ENCODE measurements around the gene MACROD1. TPM values are rescaled to one million over a fixed set of nuclear protein-coding genes. Genes with fewer than 3 reads are reported as not detected.
"Not testable (repeated sequence)": the region's sequence is repeated elsewhere in the genome, so short reads cannot be mapped to it uniquely, and the experiment has no call there.

The MACROD1 gene
- total and polyA plus RNA-seq, 10 donors: 5.1 to 20.3 (median 7.8) TPM

DNA sequence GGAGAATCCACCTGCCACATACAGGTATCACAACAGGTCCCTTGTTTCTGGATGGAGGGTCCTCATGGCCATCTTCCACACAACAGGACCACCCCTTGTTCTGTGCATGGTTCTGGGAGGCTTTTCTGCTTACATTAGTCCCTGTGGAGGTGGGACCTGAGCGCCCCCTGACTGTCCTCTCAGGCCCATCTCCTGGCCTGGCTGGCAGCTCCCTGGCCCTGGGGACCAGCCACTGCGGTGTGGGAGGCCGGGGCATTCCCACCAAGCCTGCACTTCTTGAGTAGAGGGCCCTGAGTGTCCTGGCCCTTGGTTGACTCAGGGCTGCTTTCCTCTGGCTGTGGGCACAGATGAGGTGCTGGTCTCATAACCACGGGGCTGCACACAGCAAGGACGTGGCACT is 186.5 kb downstream of the MACROD1 start:
- TF ChIP-seq POLR2A (IDR thresholded peaks at IDR 0.05): no peak
- TF ChIP-seq, protein P1, sequence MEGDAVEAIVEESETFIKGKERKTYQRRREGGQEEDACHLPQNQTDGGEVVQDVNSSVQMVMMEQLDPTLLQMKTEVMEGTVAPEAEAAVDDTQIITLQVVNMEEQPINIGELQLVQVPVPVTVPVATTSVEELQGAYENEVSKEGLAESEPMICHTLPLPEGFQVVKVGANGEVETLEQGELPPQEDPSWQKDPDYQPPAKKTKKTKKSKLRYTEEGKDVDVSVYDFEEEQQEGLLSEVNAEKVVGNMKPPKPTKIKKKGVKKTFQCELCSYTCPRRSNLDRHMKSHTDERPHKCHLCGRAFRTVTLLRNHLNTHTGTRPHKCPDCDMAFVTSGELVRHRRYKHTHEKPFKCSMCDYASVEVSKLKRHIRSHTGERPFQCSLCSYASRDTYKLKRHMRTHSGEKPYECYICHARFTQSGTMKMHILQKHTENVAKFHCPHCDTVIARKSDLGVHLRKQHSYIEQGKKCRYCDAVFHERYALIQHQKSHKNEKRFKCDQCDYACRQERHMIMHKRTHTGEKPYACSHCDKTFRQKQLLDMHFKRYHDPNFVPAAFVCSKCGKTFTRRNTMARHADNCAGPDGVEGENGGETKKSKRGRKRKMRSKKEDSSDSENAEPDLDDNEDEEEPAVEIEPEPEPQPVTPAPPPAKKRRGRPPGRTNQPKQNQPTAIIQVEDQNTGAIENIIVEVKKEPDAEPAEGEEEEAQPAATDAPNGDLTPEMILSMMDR (IDR thresholded peaks at IDR 0.05 in 8 of 11, conservative IDR thresholded peaks at IDR 0.05 in 3 of 11): no peak
- TF ChIP-seq POLR2AphosphoS5 (IDR thresholded peaks at IDR 0.05): no peak
- H3K4me3 ChIP-seq: no peak overlapping the region
- H3K27me3 ChIP-seq (replicated peaks in 1 of 7): no peaks in the 10 kb centered on the region
- no peak for DNase-seq
- intact Hi-C loops (cut with DNase I; ENCODE audit: low total_unique reads): no loop called here
- no peak overlapping the region for H3K27ac ChIP-seq
- H3K9me3 ChIP-seq: no peaks in the 10 kb centered on the region
- H3K36me3 ChIP-seq: peaks cover 0 to 26% (median 2%) of the 10 kb centered on the region in 6 donors
- 83 to 92% (median 88%) methylated on average over 2 to 5 of the region's 5 CpGs for WGBS, 5 donors
- peaks cover 18 to 61% (median 38%) of the 10 kb centered on the region in 6 donors for H3K4me1 ChIP-seq

DNA sequence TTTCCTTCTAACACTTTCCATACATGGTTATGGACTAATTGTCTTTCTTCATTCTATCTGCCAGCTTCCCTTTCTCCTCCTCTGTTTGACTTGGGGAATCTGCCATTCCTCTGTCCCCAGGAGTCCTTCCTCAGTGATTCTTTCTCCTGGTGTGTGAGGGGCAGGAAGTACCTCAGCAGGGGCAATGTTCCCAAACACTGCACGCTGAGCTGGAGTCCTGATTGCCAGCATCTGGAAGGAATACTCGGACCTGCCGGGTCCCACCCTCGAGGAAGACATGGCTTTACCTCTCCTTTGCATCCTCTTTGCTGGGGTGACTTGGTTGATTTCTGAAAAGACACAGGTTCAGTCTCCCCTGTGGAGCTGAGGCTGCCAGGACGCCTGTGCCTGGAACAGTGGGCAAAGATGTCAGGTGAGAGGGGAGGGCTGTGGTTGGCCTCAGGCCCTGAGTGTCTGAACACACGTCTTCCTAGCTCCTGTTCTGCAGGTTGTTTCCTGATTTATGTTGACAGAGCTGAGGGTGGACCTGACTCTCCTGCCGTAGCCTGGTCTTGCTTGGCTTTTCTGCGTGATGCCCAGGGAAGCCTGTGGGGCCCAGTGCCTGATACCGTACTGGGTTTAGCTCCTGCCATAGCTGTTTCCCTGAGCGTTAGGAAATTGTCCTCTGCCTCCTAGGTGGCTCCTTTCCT is 187.2 kb downstream of the MACROD1 start:
- WGBS, 5 donors: 80 to 88% (median 87%) methylated on average over 10 of the region's 10 CpGs
- Histone ChIP-seq H3K4me1 (peaks cover 18 to 65% (median 44%) of the 10 kb centered on the region in 6 donors), H3K4me3 (no peak overlapping the region), H3K36me3 (peaks cover 0 to 26% (median 2%) of the 10 kb centered on the region in 6 donors), H3K9me3 (no peaks in the 10 kb centered on the region), H3K27ac (no peak overlapping the region), H3K27me3 (replicated peaks in 1 of 7) (no peaks in the 10 kb centered on the region)
- intact Hi-C loops (cut with DNase I; ENCODE audit: low total_unique reads): no loop called here
- no peak for DNase-seq
- TF ChIP-seq, protein P1 (IDR thresholded peaks at IDR 0.05 in 8 of 11, conservative IDR thresholded peaks at IDR 0.05 in 3 of 11): no peak
- no peak for TF ChIP-seq POLR2AphosphoS5 (IDR thresholded peaks at IDR 0.05)
- no peak for TF ChIP-seq POLR2A (IDR thresholded peaks at IDR 0.05)

- Histone ChIP-seq H3K36me3 (peaks cover 0 to 23% (median 2%) of the 10 kb centered on the region in 6 donors), H3K9me3 (no peaks in the 10 kb centered on the region), H3K27ac (peak within 1 kb of the TSS; percentile 93 to 98 (median 96)), H3K4me3 (peak within 1 kb of the TSS; percentile 91 to 99 (median 96)), H3K4me1 (peaks cover 17 to 39% (median 31%) of the 10 kb centered on the region in 6 donors), H3K27me3 (replicated peaks in 1 of 7) (peaks cover 0 to 13% (median 0%) of the 10 kb centered on the region in 7 donors)
- intact Hi-C loops (cut with DNase I; ENCODE audit: low total_unique reads): no loop called here
- peak; percentile 96 for DNase-seq
- 0 to 1% (median 0%) methylated on average over 34 to 67 of the region's 67 CpGs for WGBS, 5 donors
- peak; percentile 91 to 92 (median 92) for TF ChIP-seq POLR2AphosphoS5 (IDR thresholded peaks at IDR 0.05)
- peak in 1 of 3 donors; percentile 30 for TF ChIP-seq POLR2A (IDR thresholded peaks at IDR 0.05)
- TF ChIP-seq, protein P1 (IDR thresholded peaks at IDR 0.05 in 8 of 11, conservative IDR thresholded peaks at IDR 0.05 in 3 of 11): peak in 3 of 11 experiments; percentile 8 to 42 (median 8)
These were observed 191.4 kb downstream of the MACROD1 start, which contains the start of gene COX8A for GRCh38 chr11:63974259-63975143. COX8A (plus strand) TSS chr11:63974620; CDS start chr11:63974681, 61 bp downstream.

DNA sequence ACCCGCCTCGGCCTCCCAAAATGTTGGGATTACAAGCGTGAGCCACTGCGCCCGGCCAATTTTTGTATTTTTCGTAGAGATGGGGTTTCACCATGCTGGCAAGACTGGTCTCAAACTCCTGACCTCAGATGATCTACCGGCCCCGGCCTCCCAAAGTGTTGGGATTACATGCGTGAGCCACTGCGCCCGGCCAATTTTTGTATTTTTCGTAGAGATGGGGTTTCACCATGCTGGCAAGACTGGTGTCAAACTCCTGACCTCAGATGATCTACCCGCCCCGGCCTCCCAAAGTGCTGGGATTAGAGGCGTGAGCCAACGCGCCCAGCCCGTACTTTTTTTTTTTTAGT is 192.0 kb downstream of the MACROD1 start:
- peak overlapping the region in 5 of 8 donors; percentile 91 to 99 (median 96) for H3K4me3 ChIP-seq
- 66 to 73% (median 67%) methylated on average over 18 of the region's 18 CpGs for WGBS, 5 donors
- H3K9me3 ChIP-seq; intact Hi-C loops (cut with DNase I; ENCODE audit: low total_unique reads); DNase-seq: not testable (repeated sequence)
- H3K4me1 ChIP-seq: peaks cover 17 to 39% (median 31%) of the 10 kb centered on the region in 6 donors
- H3K36me3 ChIP-seq: peaks cover 0 to 17% (median 2%) of the 10 kb centered on the region in 6 donors
- H3K27ac ChIP-seq: peak overlapping the region in 4 of 8 donors; percentile 93 to 98 (median 97)
- H3K27me3 ChIP-seq (replicated peaks in 1 of 7): peaks cover 0 to 13% (median 0%) of the 10 kb centered on the region in 7 donors

Data from spleen (tissue), 11 donors.